ENCODE results near the gene COPG2. TPM values are rescaled to one million over a fixed set of nuclear protein-coding genes. Genes with fewer than 3 reads are reported as not detected.

The COPG2 gene
- total RNA-seq, 2 donors from 2014 or later: 74.3 to 76.3 TPM

GRCh38 chr7:130486954-130487436 is 181.6 kb downstream of the COPG2 start:
- H3K27me3 Mint-ChIP-seq (ENCODE audit: insufficient read depth): peaks cover 21% of the 10 kb centered on the region
- H3K4me3 Mint-ChIP-seq: peak overlapping the region; percentile 78
- H3K9me3 ChIP-seq (ENCODE audit: control insufficient read depth, low read length): no peaks in the 10 kb centered on the region
- peaks cover 7% of the 10 kb centered on the region for H3K9me3 Mint-ChIP-seq
- TF ChIP-seq CTCF (conservative IDR thresholded peaks at IDR 0.05): no peak
- WGBS, 2 experiments (ENCODE audit: insufficient coverage in 1 of 2, insufficient read length in 1 of 2): 20 to 29% methylated on average over 2 to 6 of the region's 6 CpGs
- H3K36me3 ChIP-seq (ENCODE audit: control insufficient read depth, insufficient read depth, low read length): no peaks in the 10 kb centered on the region
- H3K36me3 Mint-ChIP-seq (ENCODE audit: low read depth): peaks cover 16% of the 10 kb centered on the region
- H3K4me3 ChIP-seq (ENCODE audit: low read length): peak overlapping the region; percentile 84
- no peak overlapping the region for H3K27ac ChIP-seq (ENCODE audit: low read depth, low read length)
- H3K27me3 ChIP-seq (ENCODE audit: control insufficient read depth, insufficient read depth, low read length, poor library complexity, severe bottlenecking): no peaks in the 10 kb centered on the region
- peaks cover 3% of the 10 kb centered on the region for H3K4me1 ChIP-seq (ENCODE audit: control insufficient read depth, insufficient read depth, low read length)
- DNase-seq: no peak
- peaks cover 25% of the 10 kb centered on the region for H3K4me1 Mint-ChIP-seq
- peak overlapping the region; percentile 16 for H3K27ac Mint-ChIP-seq
- H3K9ac ChIP-seq (ENCODE audit: extremely low read depth, low read length, poor library complexity, severe bottlenecking): no peak overlapping the region

- Histone ChIP-seq H3K4me1 (ENCODE audit: control insufficient read depth, insufficient read depth, low read length) (peaks cover 3% of the 10 kb centered on the region), H3K27me3 (ENCODE audit: control insufficient read depth, insufficient read depth, low read length, poor library complexity, severe bottlenecking) (no peaks in the 10 kb centered on the region), H3K4me3 (ENCODE audit: low read length) (peak overlapping the region; percentile 84), H3K9ac (ENCODE audit: extremely low read depth, low read length, poor library complexity, severe bottlenecking) (peak overlapping the region; percentile 36), H3K27ac (ENCODE audit: low read depth, low read length) (no peak overlapping the region), H3K9me3 (ENCODE audit: control insufficient read depth, low read length) (no peaks in the 10 kb centered on the region), H3K36me3 (ENCODE audit: control insufficient read depth, insufficient read depth, low read length) (no peaks in the 10 kb centered on the region)
- 11 to 16% methylated on average over 8 to 67 of the region's 67 CpGs for WGBS, 2 experiments (ENCODE audit: insufficient coverage in 1 of 2, insufficient read length in 1 of 2)
- Mint-ChIP-seq H3K4me1 (peaks cover 25% of the 10 kb centered on the region), H3K9me3 (peaks cover 3% of the 10 kb centered on the region), H3K4me3 (peak overlapping the region; percentile 78), H3K27ac (peak overlapping the region; percentile 74), H3K27me3 (ENCODE audit: insufficient read depth) (peaks cover 17% of the 10 kb centered on the region), H3K36me3 (ENCODE audit: low read depth) (peaks cover 16% of the 10 kb centered on the region)
- TF ChIP-seq CTCF (conservative IDR thresholded peaks at IDR 0.05): peak; percentile 90
- DNase-seq: peak; percentile 96
Observed at GRCh38 chr7:130486114-130486953, 182.2 kb downstream of the COPG2 start.

GRCh38 chr7:130485734-130486113 is 182.8 kb downstream of the COPG2 start:
- no peaks in the 10 kb centered on the region for H3K27me3 ChIP-seq (ENCODE audit: control insufficient read depth, insufficient read depth, low read length, poor library complexity, severe bottlenecking)
- H3K27ac ChIP-seq (ENCODE audit: low read depth, low read length): no peak overlapping the region
- peaks cover 3% of the 10 kb centered on the region for H3K4me1 ChIP-seq (ENCODE audit: control insufficient read depth, insufficient read depth, low read length)
- no peak overlapping the region for H3K9ac ChIP-seq (ENCODE audit: extremely low read depth, low read length, poor library complexity, severe bottlenecking)
- DNase-seq: no peak
- 84 to 87% methylated on average over 10 to 11 of the region's 11 CpGs for WGBS, 2 experiments (ENCODE audit: insufficient coverage in 1 of 2, insufficient read length in 1 of 2)
- Mint-ChIP-seq H3K27ac (no peak overlapping the region), H3K4me3 (peak overlapping the region; percentile 78), H3K9me3 (no peaks in the 10 kb centered on the region), H3K27me3 (ENCODE audit: insufficient read depth) (peaks cover 11% of the 10 kb centered on the region), H3K4me1 (peaks cover 25% of the 10 kb centered on the region), H3K36me3 (ENCODE audit: low read depth) (peaks cover 13% of the 10 kb centered on the region)
- no peak for TF ChIP-seq CTCF (conservative IDR thresholded peaks at IDR 0.05)
- H3K9me3 ChIP-seq (ENCODE audit: control insufficient read depth, low read length): no peaks in the 10 kb centered on the region
- H3K4me3 ChIP-seq (ENCODE audit: low read length): no peak overlapping the region
- no peaks in the 10 kb centered on the region for H3K36me3 ChIP-seq (ENCODE audit: control insufficient read depth, insufficient read depth, low read length)

All from endodermal cell (in vitro differentiated cells).